Coronary artery (tissue), 2 donors: ENCODE data around the gene HABP4.

Experiments used
- DNase-seq: peaks from one replicate; pipeline ENCODE4 v3.0.0-alpha.2; 2017; ENCODE audit warnings: low spot score
- H3K27ac ChIP-seq, 2 donors: fragments of 200-600 bp; sonication (generic); one replicate each; pipeline ENCODE4 v1.5.1; 2016 to 2019
- H3K4me3 ChIP-seq: fragments of 200-600 bp; sonication (generic); 2 replicates; pipeline ENCODE4 v1.5.1; 2016; ENCODE audit warnings: mild to moderate bottlenecking, moderate library complexity
- TF ChIP-seq, protein P1 (sequence below): fragments of 200-600 bp; sonication (generic); IDR thresholded peaks from one replicate; pipeline ENCODE4 v1.5.1; 2019; ENCODE audit warnings: antibody characterized with exemption

HABP4 gene

DNA sequence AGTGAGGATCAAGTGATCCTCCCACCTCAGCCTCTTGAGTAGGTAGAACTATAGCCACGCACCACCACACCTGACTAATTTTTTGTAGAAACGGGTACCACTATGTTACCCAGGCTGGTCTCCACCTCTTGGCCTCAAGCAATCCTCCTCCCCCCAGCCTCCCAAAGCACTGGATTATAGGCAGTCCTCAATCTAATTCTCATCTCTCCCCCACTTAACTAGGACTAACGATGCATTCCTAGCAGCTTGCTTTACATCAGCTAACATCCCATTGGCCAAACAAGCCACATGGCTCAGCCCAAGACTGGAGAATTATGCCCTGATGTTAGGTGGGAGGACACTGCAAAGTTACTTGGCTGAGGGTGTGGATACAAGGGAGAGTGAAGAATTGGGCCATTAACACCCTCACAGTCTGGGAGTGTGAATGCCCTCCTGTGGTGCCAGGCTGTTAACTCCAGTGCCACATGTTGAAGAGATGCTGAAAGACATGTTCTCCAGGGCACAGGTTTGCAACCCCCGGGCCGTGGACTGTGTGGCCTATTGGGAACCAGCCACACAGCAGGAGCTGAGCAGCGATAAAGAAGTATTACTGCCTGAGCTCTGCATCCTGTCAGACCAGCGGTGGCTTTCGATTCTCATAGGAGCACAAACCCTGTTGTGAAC lies 26.5 kb upstream of the HABP4 start:
- DNase-seq, result no peak
- TF ChIP-seq, protein P1, sequence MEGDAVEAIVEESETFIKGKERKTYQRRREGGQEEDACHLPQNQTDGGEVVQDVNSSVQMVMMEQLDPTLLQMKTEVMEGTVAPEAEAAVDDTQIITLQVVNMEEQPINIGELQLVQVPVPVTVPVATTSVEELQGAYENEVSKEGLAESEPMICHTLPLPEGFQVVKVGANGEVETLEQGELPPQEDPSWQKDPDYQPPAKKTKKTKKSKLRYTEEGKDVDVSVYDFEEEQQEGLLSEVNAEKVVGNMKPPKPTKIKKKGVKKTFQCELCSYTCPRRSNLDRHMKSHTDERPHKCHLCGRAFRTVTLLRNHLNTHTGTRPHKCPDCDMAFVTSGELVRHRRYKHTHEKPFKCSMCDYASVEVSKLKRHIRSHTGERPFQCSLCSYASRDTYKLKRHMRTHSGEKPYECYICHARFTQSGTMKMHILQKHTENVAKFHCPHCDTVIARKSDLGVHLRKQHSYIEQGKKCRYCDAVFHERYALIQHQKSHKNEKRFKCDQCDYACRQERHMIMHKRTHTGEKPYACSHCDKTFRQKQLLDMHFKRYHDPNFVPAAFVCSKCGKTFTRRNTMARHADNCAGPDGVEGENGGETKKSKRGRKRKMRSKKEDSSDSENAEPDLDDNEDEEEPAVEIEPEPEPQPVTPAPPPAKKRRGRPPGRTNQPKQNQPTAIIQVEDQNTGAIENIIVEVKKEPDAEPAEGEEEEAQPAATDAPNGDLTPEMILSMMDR, result no peak
- peak overlapping the region in 1 of 2 donors; percentile 26 for H3K27ac ChIP-seq
- no peak overlapping the region for H3K4me3 ChIP-seq

DNA sequence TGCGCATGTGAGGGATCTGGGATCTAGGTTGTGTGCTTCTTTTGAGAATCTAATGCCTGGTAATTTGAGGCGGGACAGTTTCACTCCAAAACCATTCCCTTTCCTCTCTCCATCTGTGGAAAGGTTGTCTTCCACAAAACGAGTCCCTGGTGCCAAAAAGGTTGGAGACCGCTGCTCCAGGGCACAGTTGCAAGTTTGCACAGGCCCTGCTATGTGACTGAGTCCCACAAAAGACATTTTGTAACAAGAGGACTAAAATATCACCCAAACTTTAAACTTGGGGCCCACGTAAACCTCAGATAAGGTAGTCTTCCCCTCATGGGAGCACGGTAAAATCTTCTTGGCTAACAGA lies 26.0 kb upstream of the HABP4 start:
- TF ChIP-seq, protein P1, result no peak
- Histone ChIP-seq H3K27ac (peak overlapping the region in 1 of 2 donors; percentile 26), H3K4me3 (no peak overlapping the region)
- no peak for DNase-seq

DNA sequence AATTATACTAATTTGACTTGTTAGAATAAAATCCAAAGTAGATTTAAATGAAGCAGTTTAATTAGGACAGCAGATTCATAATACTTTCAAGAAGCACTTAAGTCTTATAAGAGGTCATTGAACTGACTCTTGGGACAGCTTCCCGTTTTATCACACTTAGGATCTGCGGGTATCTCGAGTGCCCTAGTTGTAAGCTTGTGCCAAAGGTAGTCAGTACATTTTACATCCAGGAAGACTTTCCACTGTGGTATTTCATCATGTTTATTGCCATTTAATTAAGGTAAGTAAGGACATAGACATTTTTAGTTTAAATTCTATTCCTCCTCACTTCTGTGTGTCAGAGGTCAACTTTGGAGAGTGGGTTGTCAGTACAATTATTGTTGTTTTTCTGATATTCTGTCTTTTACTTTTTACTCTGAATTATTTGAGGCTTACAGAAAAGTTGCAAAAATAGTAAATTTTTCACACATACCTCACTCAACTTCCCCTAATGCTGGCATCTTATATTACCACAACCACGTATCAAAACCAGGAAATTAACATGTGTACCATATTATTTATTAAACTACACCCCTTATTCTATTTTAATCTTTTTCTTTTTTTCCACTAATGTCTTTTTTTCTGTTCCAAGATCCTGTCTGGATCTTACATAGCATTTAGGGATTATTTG lies 24.3 kb upstream of the HABP4 start:
- Histone ChIP-seq H3K4me3 (no peak overlapping the region), H3K27ac (no peak overlapping the region)
- TF ChIP-seq, protein P1, result no peak
- no peak for DNase-seq

DNA sequence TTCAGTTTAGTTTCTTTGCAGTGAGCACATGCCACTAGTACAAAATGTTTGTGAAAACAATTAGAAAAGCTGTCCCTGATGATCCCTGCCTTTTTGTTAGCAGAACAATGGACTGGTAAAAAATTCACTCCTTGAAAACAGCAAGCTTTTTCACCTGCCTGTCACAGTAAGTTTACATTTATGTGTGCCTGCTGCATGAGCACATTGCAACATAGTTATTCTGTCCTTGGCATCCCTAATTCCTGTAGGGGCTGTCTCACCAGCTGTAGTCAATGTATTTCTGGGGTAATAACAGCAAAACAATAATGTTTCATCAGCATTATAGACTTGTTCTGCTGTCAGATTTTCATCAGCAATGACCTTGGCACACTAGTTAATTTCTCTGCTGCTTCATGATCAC lies 20.2 kb upstream of the HABP4 start:
- no peak for DNase-seq
- TF ChIP-seq, protein P1, result no peak
- Histone ChIP-seq H3K27ac (no peak overlapping the region), H3K4me3 (no peak overlapping the region)

DNA sequence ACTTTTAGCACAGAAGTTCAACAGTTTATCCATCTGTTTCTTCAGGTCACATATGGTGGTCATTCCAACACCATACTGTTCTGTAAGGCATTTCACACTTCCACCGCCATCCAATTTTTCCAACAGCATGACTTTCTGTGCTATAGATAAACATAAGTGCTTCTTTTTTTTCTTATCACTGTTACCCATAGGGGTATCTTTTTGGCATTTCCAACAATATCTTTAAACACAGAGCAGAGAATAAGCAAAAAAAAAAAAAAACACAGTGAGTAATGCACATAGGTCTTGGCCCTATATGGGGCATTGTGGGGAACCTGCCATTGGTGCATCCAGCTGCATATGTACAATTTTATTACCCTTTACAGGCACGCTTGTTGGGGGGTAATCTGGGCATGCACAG lies 19.6 kb upstream of the HABP4 start:
- TF ChIP-seq, protein P1, result no peak
- Histone ChIP-seq H3K27ac (no peak overlapping the region), H3K4me3 (no peak overlapping the region)
- no peak for DNase-seq

DNA sequence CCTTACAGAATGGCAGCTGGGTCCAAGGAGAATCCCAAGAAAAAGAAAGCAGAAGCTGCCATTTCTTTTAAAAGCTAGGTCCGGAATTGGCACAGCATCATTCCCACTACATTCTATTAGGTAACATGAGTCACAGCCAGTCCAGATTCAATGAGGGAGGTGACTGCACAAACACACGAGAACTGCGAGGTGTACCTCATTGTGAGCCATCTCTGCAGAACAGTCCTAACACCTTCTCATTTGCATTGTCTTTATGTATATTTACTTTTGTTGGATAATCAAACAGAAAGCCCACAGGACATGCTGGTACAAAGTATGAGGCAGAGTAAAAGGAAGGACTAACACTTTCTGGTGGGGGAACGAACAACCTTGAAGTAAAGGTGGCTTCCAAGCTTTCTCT lies 14.6 kb upstream of the HABP4 start:
- TF ChIP-seq, protein P1, result no peak
- H3K27ac ChIP-seq, result no peak overlapping the region
- no peak for DNase-seq
- H3K4me3 ChIP-seq, result no peak overlapping the region

DNA sequence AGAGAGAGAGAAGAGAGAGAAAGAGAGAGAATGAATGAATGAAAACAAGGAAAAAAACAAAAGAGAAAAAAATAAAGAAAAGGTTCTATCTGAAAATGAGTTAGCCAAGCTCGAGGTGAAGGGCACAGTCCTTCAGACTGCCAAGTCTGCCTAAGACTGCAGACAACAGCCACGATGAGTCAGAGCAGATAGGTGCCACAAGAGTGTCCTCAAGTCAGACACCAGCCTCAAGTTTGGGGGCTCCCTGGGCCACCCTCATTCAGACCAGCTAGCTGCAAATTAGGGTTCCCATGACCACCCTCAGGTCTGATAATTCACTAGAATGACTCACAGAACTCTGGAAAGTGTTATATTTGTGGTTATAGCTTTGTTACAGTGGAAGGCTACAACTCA lies 13.9 kb upstream of the HABP4 start:
- Histone ChIP-seq H3K27ac (no peak overlapping the region), H3K4me3 (no peak overlapping the region)
- TF ChIP-seq, protein P1, result no peak
- no peak for DNase-seq
